Ishikawa (cell line): ENCODE measurements around the gene ANKRD33.

Experiments used
- CEBPB ChIP-seq: IDR thresholded peaks from 2 replicates; pipeline ENCODE4 v1.6.1; 2012
- CREB1 ChIP-seq: IDR thresholded peaks from 2 replicates; pipeline ENCODE4 v1.6.1; 2012; ENCODE audit warnings: low read depth
- EGR1 ChIP-seq: IDR thresholded peaks from 2 replicates; pipeline ENCODE4 v1.6.1; 2012
- EP300 ChIP-seq: IDR thresholded peaks from 2 replicates; pipeline ENCODE4 v1.6.1; 2012; ENCODE audit warnings: borderline replicate concordance
- FOXM1 ChIP-seq: IDR thresholded peaks from 2 replicates; pipeline ENCODE4 v1.6.1; 2012; ENCODE audit warnings: low read depth, borderline replicate concordance
- NFIC ChIP-seq: IDR thresholded peaks from 2 replicates; pipeline ENCODE4 v1.6.1; 2012
- RAD21 ChIP-seq: IDR thresholded peaks from 2 replicates; pipeline ENCODE4 v1.6.1; 2012; ENCODE audit warnings: low read depth
- REST ChIP-seq: IDR thresholded peaks from 2 replicates; pipeline ENCODE4 v1.6.1; 2012; ENCODE audit warnings: low read depth, mild to moderate bottlenecking
- TAF1 ChIP-seq: IDR thresholded peaks from 2 replicates; pipeline ENCODE4 v1.6.1; 2012; ENCODE audit warnings: low read depth, mild to moderate bottlenecking
- TCF12 ChIP-seq: IDR thresholded peaks from 2 replicates; pipeline ENCODE4 v1.6.1; 2012; ENCODE audit warnings: low read depth
- TEAD4 ChIP-seq: IDR thresholded peaks from 2 replicates; pipeline ENCODE4 v1.6.1; 2012
- YY1 ChIP-seq: IDR thresholded peaks from 2 replicates; pipeline ENCODE4 v1.6.1; 2012; ENCODE audit warnings: low read depth
- ZBTB7A ChIP-seq: IDR thresholded peaks from 2 replicates; pipeline ENCODE4 v1.6.1; 2012; ENCODE audit warnings: low read depth
- TF ChIP-seq, protein P1 (sequence below): IDR thresholded peaks from 2 replicates; pipeline ENCODE4 v1.6.1; 2012

GRCh38 chr12:51869496-51869865 is 18.4 kb upstream of the ANKRD33 start:
- TF ChIP-seq EGR1 (no peak), CEBPB (no peak), TAF1 (no peak), TEAD4 (no peak), EP300 (no peak), REST (no peak), TCF12 (no peak), ZBTB7A (no peak), RAD21 (no peak), CREB1 (no peak), YY1 (no peak), FOXM1 (no peak), NFIC (no peak)
- TF ChIP-seq, protein P1, sequence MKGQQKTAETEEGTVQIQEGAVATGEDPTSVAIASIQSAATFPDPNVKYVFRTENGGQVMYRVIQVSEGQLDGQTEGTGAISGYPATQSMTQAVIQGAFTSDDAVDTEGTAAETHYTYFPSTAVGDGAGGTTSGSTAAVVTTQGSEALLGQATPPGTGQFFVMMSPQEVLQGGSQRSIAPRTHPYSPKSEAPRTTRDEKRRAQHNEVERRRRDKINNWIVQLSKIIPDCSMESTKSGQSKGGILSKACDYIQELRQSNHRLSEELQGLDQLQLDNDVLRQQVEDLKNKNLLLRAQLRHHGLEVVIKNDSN, result no peak
